Measurements from ENCODE around the gene GP1BA. TPM values are rescaled to one million over a fixed set of nuclear protein-coding genes. Genes with fewer than 3 reads are reported as not detected.

Gene GP1BA
- total RNA-seq, 1 experiment from 2014 or later: not detected

- TF ChIP-seq CTCF (conservative IDR thresholded peaks at IDR 0.05; ENCODE audit: low read depth, low read length): no peak
- no peak for TF ChIP-seq EZH2 (IDR thresholded peaks at IDR 0.05; ENCODE audit: borderline replicate concordance, low read depth, low read length, poor library complexity, severe bottlenecking)
- H3K27me3 ChIP-seq (replicated peaks; ENCODE audit: insufficient read depth, low read depth, low read length, poor library complexity): no peaks in the 10 kb centered on the region
- POLR2A ChIA-PET (ENCODE audit: low non-redundant PET): no interaction called here
- H3K4me3 ChIP-seq (ENCODE audit: low read depth, low read length, poor library complexity, severe bottlenecking): no peak overlapping the region
- no peak for DNase-seq (ENCODE audit: low spot score)
- peaks cover 6% of the 10 kb centered on the region for H3K4me1 ChIP-seq (ENCODE audit: insufficient read depth, low read length, poor library complexity, severe bottlenecking)
- intact Hi-C loops (cut with micrococcal nuclease; ENCODE audit: unreplicated experiment): no loop called here
- H3K27ac ChIP-seq (ENCODE audit: low read depth, low read length, poor library complexity, severe bottlenecking): no peak overlapping the region
- H3K9me3 ChIP-seq (ENCODE audit: low read depth, low read length, poor library complexity, severe bottlenecking): no peaks in the 10 kb centered on the region
- CTCF ChIA-PET: no interaction called here
- BruUV-seq (replicated peaks): no TSS peak
- H3K36me3 ChIP-seq (ENCODE audit: insufficient read depth, low read length, poor library complexity, severe bottlenecking): peaks cover 25% of the 10 kb centered on the region
These were observed 34.3 kb upstream of the GP1BA start for GRCh38 chr17:4897785-4898184.

GRCh38 chr17:4898351-4898750, 33.7 kb upstream of the GP1BA start:
- ChIA-PET CTCF (interaction anchor here (1.2 kb wide), 1 partner anchor 332 kb away, joined by 3 read pairs; no protein-coding TSS in a partner anchor), POLR2A (ENCODE audit: low non-redundant PET) (no interaction called here)
- H3K36me3 ChIP-seq (ENCODE audit: insufficient read depth, low read length, poor library complexity, severe bottlenecking): peaks cover 22% of the 10 kb centered on the region
- intact Hi-C loops (cut with micrococcal nuclease; ENCODE audit: unreplicated experiment): no loop called here
- H3K4me1 ChIP-seq (ENCODE audit: insufficient read depth, low read length, poor library complexity, severe bottlenecking): peaks cover 12% of the 10 kb centered on the region
- BruUV-seq (replicated peaks): no TSS peak
- H3K27ac ChIP-seq (ENCODE audit: low read depth, low read length, poor library complexity, severe bottlenecking): peak overlapping the region; percentile 89
- no peak for DNase-seq (ENCODE audit: low spot score)
- no peaks in the 10 kb centered on the region for H3K27me3 ChIP-seq (replicated peaks; ENCODE audit: insufficient read depth, low read depth, low read length, poor library complexity)
- peak overlapping the region; percentile 52 for H3K4me3 ChIP-seq (ENCODE audit: low read depth, low read length, poor library complexity, severe bottlenecking)
- H3K9me3 ChIP-seq (ENCODE audit: low read depth, low read length, poor library complexity, severe bottlenecking): no peaks in the 10 kb centered on the region
- no peak for TF ChIP-seq EZH2 (IDR thresholded peaks at IDR 0.05; ENCODE audit: borderline replicate concordance, low read depth, low read length, poor library complexity, severe bottlenecking)
- no peak for TF ChIP-seq CTCF (conservative IDR thresholded peaks at IDR 0.05; ENCODE audit: low read depth, low read length)

- intact Hi-C loops (cut with micrococcal nuclease; ENCODE audit: unreplicated experiment): no loop called here
- POLR2A ChIA-PET (ENCODE audit: low non-redundant PET): no interaction called here
- H3K4me3 ChIP-seq (ENCODE audit: low read depth, low read length, poor library complexity, severe bottlenecking): peak overlapping the region; percentile 52
These were observed 33.1 kb upstream of the GP1BA start for GRCh38 chr17:4898927-4899326.

More at GRCh38 chr17:4898927-4899326, 33.1 kb upstream of the GP1BA start:
- H3K27ac ChIP-seq (ENCODE audit: low read depth, low read length, poor library complexity, severe bottlenecking): peak overlapping the region; percentile 89
- TF ChIP-seq EZH2 (IDR thresholded peaks at IDR 0.05; ENCODE audit: borderline replicate concordance, low read depth, low read length, poor library complexity, severe bottlenecking): no peak
- TF ChIP-seq CTCF (conservative IDR thresholded peaks at IDR 0.05; ENCODE audit: low read depth, low read length): no peak
- CTCF ChIA-PET: interaction anchor here (0.6 to 1.2 kb wide), 2 partner anchors 22 to 332 kb away, joined by 3 to 4 read pairs; no protein-coding TSS in a partner anchor
- H3K4me1 ChIP-seq (ENCODE audit: insufficient read depth, low read length, poor library complexity, severe bottlenecking): peaks cover 13% of the 10 kb centered on the region
- DNase-seq (ENCODE audit: low spot score): no peak
- H3K36me3 ChIP-seq (ENCODE audit: insufficient read depth, low read length, poor library complexity, severe bottlenecking): peaks cover 18% of the 10 kb centered on the region
- no peaks in the 10 kb centered on the region for H3K27me3 ChIP-seq (replicated peaks; ENCODE audit: insufficient read depth, low read depth, low read length, poor library complexity)
- no TSS peak for BruUV-seq (replicated peaks)
- no peaks in the 10 kb centered on the region for H3K9me3 ChIP-seq (ENCODE audit: low read depth, low read length, poor library complexity, severe bottlenecking)
